Measurements from ENCODE around the gene RASSF3. TPM values are rescaled to one million over a fixed set of nuclear protein-coding genes. Genes with fewer than 3 reads are reported as not detected.

The RASSF3 gene
- total and polyA plus RNA-seq, 2 of the 13 experiments (the other 11 are each of a cell fraction or from before 2014, with no cell fraction given) = 15.5 to 16.0 TPM

DNA sequence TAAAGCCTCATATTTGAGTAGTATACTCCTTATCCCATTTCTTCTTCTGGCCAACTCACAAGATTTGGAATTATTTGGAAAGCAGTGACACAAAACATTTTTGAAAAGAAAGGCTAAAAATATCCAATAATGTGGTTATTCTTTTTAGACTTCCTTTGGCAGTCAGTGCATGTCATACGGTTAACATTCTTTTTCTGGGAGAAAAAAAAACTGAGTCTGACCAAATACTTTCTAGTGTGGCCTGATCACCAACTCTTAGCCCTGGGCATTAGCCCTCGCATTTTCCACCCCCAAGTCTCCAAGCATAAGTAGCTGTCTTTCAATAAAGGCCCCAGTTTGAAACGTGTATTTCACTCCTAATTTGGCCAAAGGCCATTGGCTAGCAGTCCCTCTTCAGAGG, 5.9 kb downstream of the RASSF3 start:
- Histone ChIP-seq H3K27me3 (ENCODE audit: control insufficient read depth in 1 of 2, insufficient read depth in 2 of 2, low read length in 2 of 2) (no peaks in the 10 kb centered on the region; a peak in 1 of 5 replicates), H3K9ac (ENCODE audit: insufficient read depth, low read depth, low read length) (no peak overlapping the region), H3K4me3 (replicated peaks in 1 of 3; ENCODE audit: insufficient read depth in 1 of 3, low read depth in 2 of 3, low read length in 3 of 3) (no peak overlapping the region), H3K36me3 (replicated peaks in 1 of 2; ENCODE audit: control insufficient read depth in 1 of 2, insufficient read depth in 2 of 2, low read length in 2 of 2) (no peaks in the 10 kb centered on the region), H3K9me3 (ENCODE audit: low read length) (no peaks in the 10 kb centered on the region), H3K79me2 (ENCODE audit: insufficient read depth, low read length) (peaks cover 76% of the 10 kb centered on the region), H3K4me1 (ENCODE audit: insufficient read depth, low read length) (peaks cover 22% of the 10 kb centered on the region), H2AFZ (ENCODE audit: low read length) (no peak overlapping the region), H3K4me2 (ENCODE audit: low read depth, low read length) (no peak overlapping the region), H4K20me1 (ENCODE audit: insufficient read depth, low read length) (no peaks in the 10 kb centered on the region), H3K27ac (ENCODE audit: extremely low read length, insufficient read depth, low read length) (no peak overlapping the region)
- POLR2A ChIA-PET = no interaction called here
- DNase-seq (ENCODE audit: low spot score) = no peak
- WGBS (ENCODE audit: low lambda C conversion rate) = 85% methylated on average over 3 of the region's 3 CpGs
- ATAC-seq = no peak
- intact Hi-C loops (cut with micrococcal nuclease; ENCODE audit: unreplicated experiment) = no loop called here
- no TSS peak for BruUV-seq (replicated peaks)
- in situ Hi-C loops (cut with HindIII; ENCODE audit: extremely low pct_ligation_motif_present, low pct_unique_long_range_greater_than_20kb) = no loop called here
- no peak for FAIRE-seq
- no peak for TF ChIP-seq TCF7 (IDR thresholded peaks at IDR 0.05; ENCODE audit: low read depth)
- no peak for TF ChIP-seq GATAD1 (CRISPR knock-in tag; IDR thresholded peaks at IDR 0.05)
- TF ChIP-seq PRMT3 (CRISPR knock-in tag; IDR thresholded peaks at IDR 0.05; ENCODE audit: borderline replicate concordance, low read depth) = no peak
- TF ChIP-seq, protein P1, sequence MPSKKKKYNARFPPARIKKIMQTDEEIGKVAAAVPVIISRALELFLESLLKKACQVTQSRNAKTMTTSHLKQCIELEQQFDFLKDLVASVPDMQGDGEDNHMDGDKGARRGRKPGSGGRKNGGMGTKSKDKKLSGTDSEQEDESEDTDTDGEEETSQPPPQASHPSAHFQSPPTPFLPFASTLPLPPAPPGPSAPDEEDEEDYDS (CRISPR knock-in tag; IDR thresholded peaks at IDR 0.05) = no peak
- TF ChIP-seq FIP1L1 (IDR thresholded peaks at IDR 0.05; ENCODE audit: borderline replicate concordance, insufficient read depth, low read depth, low read length) = no peak
- no peak for TF ChIP-seq DMAP1 (CRISPR knock-in tag; IDR thresholded peaks at IDR 0.05)
- TF ChIP-seq, protein P2, sequence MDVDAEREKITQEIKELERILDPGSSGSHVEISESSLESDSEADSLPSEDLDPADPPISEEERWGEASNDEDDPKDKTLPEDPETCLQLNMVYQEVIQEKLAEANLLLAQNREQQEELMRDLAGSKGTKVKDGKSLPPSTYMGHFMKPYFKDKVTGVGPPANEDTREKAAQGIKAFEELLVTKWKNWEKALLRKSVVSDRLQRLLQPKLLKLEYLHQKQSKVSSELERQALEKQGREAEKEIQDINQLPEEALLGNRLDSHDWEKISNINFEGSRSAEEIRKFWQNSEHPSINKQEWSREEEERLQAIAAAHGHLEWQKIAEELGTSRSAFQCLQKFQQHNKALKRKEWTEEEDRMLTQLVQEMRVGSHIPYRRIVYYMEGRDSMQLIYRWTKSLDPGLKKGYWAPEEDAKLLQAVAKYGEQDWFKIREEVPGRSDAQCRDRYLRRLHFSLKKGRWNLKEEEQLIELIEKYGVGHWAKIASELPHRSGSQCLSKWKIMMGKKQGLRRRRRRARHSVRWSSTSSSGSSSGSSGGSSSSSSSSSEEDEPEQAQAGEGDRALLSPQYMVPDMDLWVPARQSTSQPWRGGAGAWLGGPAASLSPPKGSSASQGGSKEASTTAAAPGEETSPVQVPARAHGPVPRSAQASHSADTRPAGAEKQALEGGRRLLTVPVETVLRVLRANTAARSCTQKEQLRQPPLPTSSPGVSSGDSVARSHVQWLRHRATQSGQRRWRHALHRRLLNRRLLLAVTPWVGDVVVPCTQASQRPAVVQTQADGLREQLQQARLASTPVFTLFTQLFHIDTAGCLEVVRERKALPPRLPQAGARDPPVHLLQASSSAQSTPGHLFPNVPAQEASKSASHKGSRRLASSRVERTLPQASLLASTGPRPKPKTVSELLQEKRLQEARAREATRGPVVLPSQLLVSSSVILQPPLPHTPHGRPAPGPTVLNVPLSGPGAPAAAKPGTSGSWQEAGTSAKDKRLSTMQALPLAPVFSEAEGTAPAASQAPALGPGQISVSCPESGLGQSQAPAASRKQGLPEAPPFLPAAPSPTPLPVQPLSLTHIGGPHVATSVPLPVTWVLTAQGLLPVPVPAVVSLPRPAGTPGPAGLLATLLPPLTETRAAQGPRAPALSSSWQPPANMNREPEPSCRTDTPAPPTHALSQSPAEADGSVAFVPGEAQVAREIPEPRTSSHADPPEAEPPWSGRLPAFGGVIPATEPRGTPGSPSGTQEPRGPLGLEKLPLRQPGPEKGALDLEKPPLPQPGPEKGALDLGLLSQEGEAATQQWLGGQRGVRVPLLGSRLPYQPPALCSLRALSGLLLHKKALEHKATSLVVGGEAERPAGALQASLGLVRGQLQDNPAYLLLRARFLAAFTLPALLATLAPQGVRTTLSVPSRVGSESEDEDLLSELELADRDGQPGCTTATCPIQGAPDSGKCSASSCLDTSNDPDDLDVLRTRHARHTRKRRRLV (CRISPR knock-in tag; IDR thresholded peaks at IDR 0.05) = no peak
- TF ChIP-seq ZNF441 (CRISPR knock-in tag; IDR thresholded peaks at IDR 0.05; ENCODE audit: borderline replicate concordance) = no peak
- TF ChIP-seq NBN (conservative IDR thresholded peaks at IDR 0.05) = no peak
- TF ChIP-seq ATF1 (CRISPR knock-in tag; IDR thresholded peaks at IDR 0.05) = no peak
- CTCF ChIA-PET (ENCODE audit: low intra/inter-chr PET ratio, low total read pairs) = no interaction called here

Data from HepG2 (cell line).